IMR-90 (cell line): ENCODE results near the gene NHSL2. TPM values are rescaled to one million over a fixed set of nuclear protein-coding genes. Genes with fewer than 3 reads are reported as not detected.

Experiments used
- ATAC-seq: fragments of 200-7000 bp; cut with Tn5 transposase; 2 replicates; pipeline ENCODE4 v1.9.1; 2020; ENCODE audit warnings: low read depth, mild to moderate bottlenecking, moderate library complexity
- BruUV-seq: library from RNA; stranded (reverse); fragments of 400-500 nt; replicated peaks from 2 replicates; lab custom pipeline; 2021; lab: Mats Ljungman, UMichigan
- CTCF ChIA-PET: fragments of 300-600 bp; formaldehyde crosslinking; extraction: SDS; loops from one replicate; lab custom pipeline; 2021; ENCODE audit warnings: antibody characterized with exemption; lab: Yijun Ruan, JAX
- POLR2A ChIA-PET: fragments of 300-600 bp; sonication (Branson Sonifier 250); formaldehyde crosslinking; loops from one replicate; lab custom pipeline; 2022; ENCODE audit warnings: antibody characterized with exemption; ENCODE audit not compliant: unreplicated experiment; lab: Charles Lee
- DNase-seq: peaks from one replicate; pipeline ENCODE4 v3.0.0; 2013
- H2AFZ ChIP-seq: replicated peaks from 2 replicates; pipeline ENCODE3; 2013; ENCODE audit warnings: low read length, mild to moderate bottlenecking; ENCODE audit not compliant: poor library complexity
- H2AK5ac ChIP-seq: 2 replicates; pipeline ENCODE4 v1.6.1; 2013; ENCODE audit warnings: low read depth, low read length, inconsistent platforms
- H2AK9ac ChIP-seq: replicated peaks from 2 replicates; pipeline ENCODE3; 2013; ENCODE audit warnings: mild to moderate bottlenecking, low read depth, low read length, moderate library complexity; ENCODE audit not compliant: poor library complexity
- H2BK120ac ChIP-seq: 2 replicates; pipeline ENCODE4 v1.6.1; 2013; ENCODE audit warnings: low read depth, low read length, inconsistent platforms
- H2BK15ac ChIP-seq: 3 replicates; pipeline ENCODE4 v1.6.1; 2013; ENCODE audit warnings: low read depth, low read length, inconsistent platforms
- H2BK20ac ChIP-seq: 2 replicates; pipeline ENCODE4 v1.6.1; 2013; ENCODE audit warnings: low read depth, mild to moderate bottlenecking, inconsistent platforms, low read length, moderate library complexity
- H2BK5ac ChIP-seq: 2 replicates; pipeline ENCODE4 v1.6.1; 2013; ENCODE audit warnings: mild to moderate bottlenecking, low read depth, low read length, inconsistent platforms; ENCODE audit not compliant: poor library complexity, severe bottlenecking
- H3K14ac ChIP-seq: replicated peaks from 2 replicates; pipeline ENCODE4 v1.6.1; 2013; ENCODE audit warnings: low read depth, low read length, inconsistent platforms
- H3K18ac ChIP-seq: 2 replicates; pipeline ENCODE4 v1.6.1; 2013; ENCODE audit warnings: low read depth, low read length, control low read depth
- H3K23ac ChIP-seq: 2 replicates; pipeline ENCODE4 v1.6.1; 2013; ENCODE audit warnings: low read depth, low read length, inconsistent platforms
- H3K27ac ChIP-seq: 2 replicates; pipeline ENCODE4 v1.5.1; 2013; ENCODE audit warnings: mild to moderate bottlenecking, control low read depth, low read length; ENCODE audit not compliant: insufficient read depth
- H3K27me3 ChIP-seq: 2 replicates; pipeline ENCODE4 v1.6.1; 2013; ENCODE audit warnings: low read length; ENCODE audit not compliant: control insufficient read depth, insufficient read depth
- H3K36me3 ChIP-seq: 2 replicates; pipeline ENCODE4 v1.6.1; 2013; ENCODE audit warnings: low read length, mixed read lengths; ENCODE audit not compliant: control insufficient read depth, insufficient read depth
- H3K4ac ChIP-seq: 2 replicates; pipeline ENCODE4 v1.6.1; 2013; ENCODE audit warnings: low read depth, low read length, inconsistent platforms
- H3K4me1 ChIP-seq: 2 replicates; pipeline ENCODE4 v1.6.1; 2013; ENCODE audit warnings: low read length, mixed read lengths; ENCODE audit not compliant: control insufficient read depth, insufficient read depth
- H3K4me2 ChIP-seq: 2 replicates; pipeline ENCODE4 v1.6.1; 2013; ENCODE audit warnings: low read depth, mild to moderate bottlenecking, control low read depth, low read length, moderate library complexity
- H3K4me3 ChIP-seq: 2 replicates; pipeline ENCODE4 v1.5.1; 2013; ENCODE audit warnings: low read depth, mild to moderate bottlenecking, control low read depth, low read length, moderate library complexity; ENCODE audit not compliant: insufficient read depth
- H3K56ac ChIP-seq: 2 replicates; pipeline ENCODE4 v1.6.1; 2013; ENCODE audit warnings: low read length, inconsistent platforms; ENCODE audit not compliant: insufficient read depth; ENCODE audit errors: extremely low read depth
- H3K79me1 ChIP-seq, 2 experiments: 2 replicates each; pipeline ENCODE4 v1.6.1; 2013; ENCODE audit warnings: low read length in 2 of 2, inconsistent platforms in 1 of 2, low read depth in 1 of 2
- H3K9ac ChIP-seq: 2 replicates; pipeline ENCODE4 v1.6.1; 2013; ENCODE audit warnings: low read depth, low read length, control low read depth
- H3K9me1 ChIP-seq: 2 replicates; pipeline ENCODE4 v1.6.1; 2013; ENCODE audit warnings: low read length, inconsistent platforms; ENCODE audit not compliant: insufficient read depth
- H3K9me3 ChIP-seq: 2 replicates; pipeline ENCODE4 v1.6.1; 2013; ENCODE audit warnings: low read length; ENCODE audit not compliant: control insufficient read depth, insufficient read depth
- H4K20me1 ChIP-seq: 2 replicates; pipeline ENCODE4 v1.6.1; 2013; ENCODE audit warnings: low read length, inconsistent platforms; ENCODE audit not compliant: insufficient read depth
- H4K5ac ChIP-seq: 2 replicates; pipeline ENCODE4 v1.6.1; 2013; ENCODE audit warnings: mild to moderate bottlenecking, low read depth, low read length, control low read depth
- H4K8ac ChIP-seq, 2 experiments: 2 replicates each; pipeline ENCODE4 v1.6.1; 2013; ENCODE audit warnings: low read depth in 2 of 2, low read length in 2 of 2, control low read depth in 1 of 2, inconsistent platforms in 1 of 2
- H4K91ac ChIP-seq: 2 replicates; pipeline ENCODE4 v1.6.1; 2013; ENCODE audit warnings: low read depth, low read length, inconsistent platforms; ENCODE audit not compliant: insufficient read depth
- WGBS, 2 experiments: methylation state at CpG; one replicate each; pipeline versions ENCODE4 v1.1.5 to v1.1.7; 2013; ENCODE audit warnings: missing lambda C conversion rate in 2 of 2; ENCODE audit not compliant: insufficient read length in 1 of 2; ENCODE audit errors: extremely low coverage in 2 of 2; 5-methylcytosine and 5-hydroxymethylcytosine counted together
- dilution Hi-C: fragments of 300-500 bp; cut with HindIII; formaldehyde crosslinking; loops from one replicate; pipeline ENCODE4 v1.14.3; 2018; ENCODE audit warnings: low sequenced_read_pairs; ENCODE audit not compliant: unreplicated experiment
- in situ Hi-C: fragments of 300-500 bp; cut with MboI; formaldehyde crosslinking; loops from 3 replicates; pipeline ENCODE4 v1.14.3; 2019; ENCODE audit warnings: low sequenced_read_pairs, inconsistent platforms, mixed read lengths
- intact Hi-C: fragments of 100-400 bp; cut with micrococcal nuclease; formaldehyde crosslinking; loops from 2 replicates; pipeline ENCODE4 v1.10.0; 2022
- polyA plus RNA-seq, 3 experiments: library from polyadenylated mRNA; depleted of rRNA; stranded (reverse); fragments of >200 nt; gene quantifications; 2 replicates each; pipeline ENCODE4 v1.2.3, GENCODE V29; 2012; ENCODE audit warnings: low replicate concordance in 1 of 3
- total RNA-seq: library from RNA; depleted of rRNA; stranded (reverse); fragments of >200 nt; gene quantifications from 2 replicates; pipeline ENCODE4 v1.2.3, GENCODE V29; 2012
- TF ChIP-seq, protein P1 (sequence below): fragments of 150-350 bp; IDR thresholded peaks from 2 replicates; pipeline ENCODE4 v1.6.1; 2017; ENCODE audit warnings: mild to moderate bottlenecking, antibody characterized with exemption, low read length, low read depth
- TF ChIP-seq, protein P2 (sequence below): conservative IDR thresholded peaks from 2 replicates; pipeline ENCODE4 v1.5.1; 2012; ENCODE audit warnings: mild to moderate bottlenecking, low read depth, low read length, improper control_type of control experiment

Gene NHSL2
- total and polyA plus RNA-seq, 2 of the 4 experiments (the other 2 are of a cell fraction), result 0.72 to 0.75 TPM

- Histone ChIP-seq H3K4me2 (no peak overlapping the region), H3K4ac (no peak overlapping the region), H3K18ac (no peak overlapping the region), H3K14ac (no peak overlapping the region), H2AFZ (no peak overlapping the region), H3K36me3 (no peaks in the 10 kb centered on the region), H3K9ac (no peak overlapping the region), H3K9me3 (peaks cover 5% of the 10 kb centered on the region; the same call in 1 of the 2 replicates), H4K8ac (no peak overlapping the region), H4K5ac (no peak overlapping the region), H2BK120ac (no peak overlapping the region), H2AK9ac (no peak overlapping the region), H2BK20ac (no peak overlapping the region), H4K20me1 (no peaks in the 10 kb centered on the region), H3K56ac (no peak overlapping the region), H4K91ac (no peak overlapping the region), H2AK5ac (no peak overlapping the region), H3K79me1 (no peaks in the 10 kb centered on the region), H2BK15ac (no peak overlapping the region), H3K9me1 (no peaks in the 10 kb centered on the region), H3K27ac (no peak overlapping the region), H3K23ac (no peak overlapping the region), H3K4me3 (no peak overlapping the region), H2BK5ac (no peak overlapping the region), H3K27me3 (peaks cover 17% of the 10 kb centered on the region), H3K4me1 (no peaks in the 10 kb centered on the region)
- peak; percentile 35; the same call in 1 of the 2 replicates for ATAC-seq
- ChIA-PET POLR2A (no interaction called here), CTCF (no interaction called here)
- no TSS peak for BruUV-seq
- intact Hi-C loops, result no loop called here
- DNase-seq, result no peak
- TF ChIP-seq, protein P1, sequence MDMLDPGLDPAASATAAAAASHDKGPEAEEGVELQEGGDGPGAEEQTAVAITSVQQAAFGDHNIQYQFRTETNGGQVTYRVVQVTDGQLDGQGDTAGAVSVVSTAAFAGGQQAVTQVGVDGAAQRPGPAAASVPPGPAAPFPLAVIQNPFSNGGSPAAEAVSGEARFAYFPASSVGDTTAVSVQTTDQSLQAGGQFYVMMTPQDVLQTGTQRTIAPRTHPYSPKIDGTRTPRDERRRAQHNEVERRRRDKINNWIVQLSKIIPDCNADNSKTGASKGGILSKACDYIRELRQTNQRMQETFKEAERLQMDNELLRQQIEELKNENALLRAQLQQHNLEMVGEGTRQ, result no peak
- TF ChIP-seq, protein P2, sequence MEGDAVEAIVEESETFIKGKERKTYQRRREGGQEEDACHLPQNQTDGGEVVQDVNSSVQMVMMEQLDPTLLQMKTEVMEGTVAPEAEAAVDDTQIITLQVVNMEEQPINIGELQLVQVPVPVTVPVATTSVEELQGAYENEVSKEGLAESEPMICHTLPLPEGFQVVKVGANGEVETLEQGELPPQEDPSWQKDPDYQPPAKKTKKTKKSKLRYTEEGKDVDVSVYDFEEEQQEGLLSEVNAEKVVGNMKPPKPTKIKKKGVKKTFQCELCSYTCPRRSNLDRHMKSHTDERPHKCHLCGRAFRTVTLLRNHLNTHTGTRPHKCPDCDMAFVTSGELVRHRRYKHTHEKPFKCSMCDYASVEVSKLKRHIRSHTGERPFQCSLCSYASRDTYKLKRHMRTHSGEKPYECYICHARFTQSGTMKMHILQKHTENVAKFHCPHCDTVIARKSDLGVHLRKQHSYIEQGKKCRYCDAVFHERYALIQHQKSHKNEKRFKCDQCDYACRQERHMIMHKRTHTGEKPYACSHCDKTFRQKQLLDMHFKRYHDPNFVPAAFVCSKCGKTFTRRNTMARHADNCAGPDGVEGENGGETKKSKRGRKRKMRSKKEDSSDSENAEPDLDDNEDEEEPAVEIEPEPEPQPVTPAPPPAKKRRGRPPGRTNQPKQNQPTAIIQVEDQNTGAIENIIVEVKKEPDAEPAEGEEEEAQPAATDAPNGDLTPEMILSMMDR, result 0 out of 2 replicates have a peak, but pooled peaks have one; percentile 8
- 70% methylated on average over 5 of the region's 15 CpGs; no CpG with 5 or more reads in 1 of the 2 experiments for WGBS, 2 experiments
- dilution Hi-C loops, result no loop called here
- in situ Hi-C loops, result loop anchor here (25.0 kb wide), 1 partner anchor 208 kb away; the partner anchor contains the start of gene LOC101059915
Measured at GRCh38 chrX:71870208-71871098, 40.2 kb upstream of the NHSL2 start.
